Measurements from ENCODE around the gene FUT3.

Gene FUT3

DNA sequence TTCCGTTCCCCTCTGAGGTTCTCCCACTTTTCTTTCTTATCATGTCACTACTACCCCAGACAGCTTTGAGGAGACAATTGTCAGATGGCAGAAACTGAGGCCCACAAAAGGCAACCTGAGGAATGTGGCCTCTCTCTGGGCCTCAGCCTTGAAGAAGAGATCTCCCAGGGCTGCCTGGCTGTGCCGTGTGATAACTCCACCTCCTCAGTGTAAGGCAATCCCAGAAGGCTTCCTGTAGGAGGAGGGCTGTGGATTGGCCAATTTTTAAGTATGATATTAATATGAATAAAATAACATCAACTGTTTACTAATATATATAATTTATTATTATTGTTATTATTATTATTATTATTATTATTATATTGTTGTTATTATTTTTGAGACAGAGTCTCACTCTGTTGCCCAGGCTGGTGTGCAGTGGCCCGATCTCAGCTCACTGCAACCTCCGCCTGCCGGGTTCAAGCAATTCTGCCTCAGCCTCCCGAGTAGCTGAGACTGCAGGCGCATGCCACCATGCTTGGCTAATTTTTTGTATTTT is 55.8 kb downstream of the FUT3 start:
- TF ChIP-seq CTCF (IDR thresholded peaks at IDR 0.05; ENCODE audit: low read depth, low read length, missing control alignments), result no peak
- Histone ChIP-seq H3K27ac (no peak overlapping the region), H3K4me3 (ENCODE audit: low read depth, low read length) (no peak overlapping the region), H3K27me3 (replicated peaks) (no peaks in the 10 kb centered on the region), H3K36me3 (replicated peaks) (no peaks in the 10 kb centered on the region)
- no peak for DNase-seq
- in situ Hi-C loops (cut with HindIII; ENCODE audit: low pct_ligation_motif_present, low sequenced_read_pairs), result no loop called here

DNA sequence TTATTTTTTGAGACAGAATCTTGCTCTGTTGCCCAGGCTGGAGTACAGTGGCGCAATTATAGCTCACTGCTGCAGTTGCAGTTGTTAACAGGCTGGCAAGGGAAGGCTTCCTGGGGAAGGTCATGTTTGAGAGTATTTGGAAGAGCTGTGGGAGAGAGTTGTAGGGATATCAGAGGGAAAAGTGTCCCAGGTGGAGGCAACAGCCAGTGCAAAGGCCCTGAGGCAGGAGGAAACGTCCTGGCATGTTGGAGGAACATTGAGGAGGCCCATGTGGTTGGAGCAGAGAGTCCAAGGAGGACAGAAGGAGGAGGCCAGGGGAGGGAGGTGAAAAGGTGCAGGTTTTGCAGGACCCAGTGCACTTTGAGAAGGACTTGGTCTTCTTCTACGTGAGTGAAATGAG is 58.1 kb downstream of the FUT3 start:
- Histone ChIP-seq H3K27me3 (replicated peaks) (no peaks in the 10 kb centered on the region), H3K36me3 (replicated peaks) (peaks cover 12% of the 10 kb centered on the region), H3K4me3 (ENCODE audit: low read depth, low read length) (no peak overlapping the region), H3K27ac (no peak overlapping the region)
- in situ Hi-C loops (cut with HindIII; ENCODE audit: low pct_ligation_motif_present, low sequenced_read_pairs), result no loop called here
- TF ChIP-seq CTCF (IDR thresholded peaks at IDR 0.05; ENCODE audit: low read depth, low read length, missing control alignments), result no peak
- DNase-seq, result no peak

All from brain microvascular endothelial cell (primary cell).